ENCODE results near the gene PACRG.

The PACRG gene

DNA sequence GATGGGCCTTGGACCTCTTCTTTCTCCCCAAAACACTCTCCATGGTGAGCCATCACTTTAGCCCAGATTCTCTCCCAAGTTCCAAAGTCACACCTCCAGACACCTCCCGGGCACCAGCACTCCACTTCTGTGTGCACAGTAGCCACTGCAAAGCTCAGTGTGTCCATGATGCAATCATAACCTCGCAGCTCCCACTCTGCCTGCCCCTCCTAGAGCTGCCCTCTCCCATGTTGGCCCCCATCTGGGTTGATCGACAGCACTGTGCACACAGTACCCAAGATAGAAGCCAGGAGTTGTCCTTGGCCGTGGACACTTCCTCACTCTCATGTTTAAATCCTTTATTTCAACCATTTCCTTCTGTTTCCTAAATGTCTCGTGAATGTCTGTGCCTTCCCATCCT is 293.3 kb downstream of the PACRG start:
- Histone ChIP-seq H3K36me3 (ENCODE audit: control insufficient read depth in 1 of 2, insufficient read depth in 2 of 2, low read length in 2 of 2) (no peaks in the 10 kb centered on the region), H3K4me2 (ENCODE audit: low read length) (no peak overlapping the region), H3K14ac (ENCODE audit: low read length) (no peak overlapping the region), H3K27ac (ENCODE audit: low read depth, low read length) (no peak overlapping the region), H3K79me2 (ENCODE audit: control insufficient read depth, insufficient read depth, low read length, poor library complexity) (no peaks in the 10 kb centered on the region), H2AFZ (ENCODE audit: insufficient read depth, low read length, poor library complexity) (no peak overlapping the region), H3K4ac (ENCODE audit: low read depth, low read length) (no peak overlapping the region), H3K79me1 (ENCODE audit: low read length) (no peaks in the 10 kb centered on the region), H3K4me3 (ENCODE audit: low read depth, low read length) (no peak overlapping the region), H2BK5ac (ENCODE audit: low read depth, low read length, poor library complexity) (no peak overlapping the region), H4K12ac (ENCODE audit: low read depth, low read length) (no peak overlapping the region), H3K9ac (ENCODE audit: low read length) (no peak overlapping the region), H3K18ac (ENCODE audit: low read length) (no peak overlapping the region), H4K8ac (ENCODE audit: low read depth, low read length) (no peak overlapping the region), H3K4me1 (ENCODE audit: control insufficient read depth in 1 of 2, insufficient read depth in 2 of 2, low read length in 2 of 2) (no peaks in the 10 kb centered on the region), H4K91ac (ENCODE audit: low read depth, low read length) (no peak overlapping the region), H2BK120ac (ENCODE audit: insufficient read depth, low read length, poor library complexity) (no peak overlapping the region), H3K23ac (ENCODE audit: low read length) (no peak overlapping the region), H2BK12ac (ENCODE audit: low read length) (no peak overlapping the region), H2AK5ac (ENCODE audit: low read length) (no peak overlapping the region), H3K27me3 (ENCODE audit: insufficient read depth, low read length) (no peaks in the 10 kb centered on the region), H3K9me3 (ENCODE audit: insufficient read depth, low read depth, low read length) (no peaks in the 10 kb centered on the region)
- no CpG with 5 or more reads among the region's 5 CpGs for WGBS (ENCODE audit: extremely low coverage, insufficient coverage, insufficient read length)
- DNase-seq, result no peak

GRCh38 chr6:163023700-163024099 is 295.9 kb downstream of the PACRG start:
- H3K27me3 ChIP-seq (ENCODE audit: insufficient read depth, low read length), result no peaks in the 10 kb centered on the region
- no peaks in the 10 kb centered on the region for H3K79me2 ChIP-seq (ENCODE audit: control insufficient read depth, insufficient read depth, low read length, poor library complexity)
- no peaks in the 10 kb centered on the region for H3K36me3 ChIP-seq (ENCODE audit: control insufficient read depth in 1 of 2, insufficient read depth in 2 of 2, low read length in 2 of 2)
- H3K23ac ChIP-seq (ENCODE audit: low read length), result no peak overlapping the region
- no peak overlapping the region for H4K8ac ChIP-seq (ENCODE audit: low read depth, low read length)
- no peak overlapping the region for H2BK12ac ChIP-seq (ENCODE audit: low read length)
- no peak overlapping the region for H3K4me3 ChIP-seq (ENCODE audit: low read depth, low read length)
- H3K9ac ChIP-seq (ENCODE audit: low read length), result no peak overlapping the region
- H3K27ac ChIP-seq (ENCODE audit: low read depth, low read length), result no peak overlapping the region
- H4K91ac ChIP-seq (ENCODE audit: low read depth, low read length), result no peak overlapping the region
- H2BK5ac ChIP-seq (ENCODE audit: low read depth, low read length, poor library complexity), result no peak overlapping the region
- H2AK5ac ChIP-seq (ENCODE audit: low read length), result no peak overlapping the region
- no peak overlapping the region for H4K12ac ChIP-seq (ENCODE audit: low read depth, low read length)
- H2AFZ ChIP-seq (ENCODE audit: insufficient read depth, low read length, poor library complexity), result no peak overlapping the region
- DNase-seq, result no peak
- no peak overlapping the region for H3K18ac ChIP-seq (ENCODE audit: low read length)
- H3K4ac ChIP-seq (ENCODE audit: low read depth, low read length), result no peak overlapping the region
- no CpG with 5 or more reads among the region's 1 CpG for WGBS (ENCODE audit: extremely low coverage, insufficient coverage, insufficient read length)
- H3K14ac ChIP-seq (ENCODE audit: low read length), result no peak overlapping the region
- H3K4me1 ChIP-seq (ENCODE audit: control insufficient read depth in 1 of 2, insufficient read depth in 2 of 2, low read length in 2 of 2), result no peaks in the 10 kb centered on the region
- no peaks in the 10 kb centered on the region for H3K79me1 ChIP-seq (ENCODE audit: low read length)
- no peaks in the 10 kb centered on the region for H3K9me3 ChIP-seq (ENCODE audit: insufficient read depth, low read depth, low read length)
- H2BK120ac ChIP-seq (ENCODE audit: insufficient read depth, low read length, poor library complexity), result no peak overlapping the region
- no peak overlapping the region for H3K4me2 ChIP-seq (ENCODE audit: low read length)

DNA sequence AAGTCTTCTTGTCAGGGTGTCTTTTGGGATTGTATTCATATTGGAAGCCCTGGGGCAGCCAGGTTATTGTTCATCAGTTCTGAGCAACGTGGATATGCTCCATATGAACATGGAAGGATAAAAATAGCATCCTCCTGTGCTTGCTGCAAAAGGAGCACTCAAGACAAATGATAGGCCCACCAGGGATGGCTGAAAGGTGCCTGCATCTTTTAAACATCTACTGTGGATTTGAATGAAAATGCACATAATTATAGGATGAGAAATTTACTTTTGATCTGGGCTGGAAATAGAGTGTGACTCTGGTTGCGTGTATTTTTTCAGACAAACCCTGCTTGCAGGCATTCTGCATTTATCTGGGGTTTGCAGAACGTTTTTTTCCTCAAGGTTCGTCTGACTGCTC is 299.1 kb downstream of the PACRG start:
- H2BK12ac ChIP-seq (ENCODE audit: low read length), result no peak overlapping the region
- H3K4ac ChIP-seq (ENCODE audit: low read depth, low read length), result no peak overlapping the region
- no CpG with 5 or more reads among the region's 4 CpGs for WGBS (ENCODE audit: extremely low coverage, insufficient coverage, insufficient read length)
- no peaks in the 10 kb centered on the region for H3K79me2 ChIP-seq (ENCODE audit: control insufficient read depth, insufficient read depth, low read length, poor library complexity)
- DNase-seq, result no peak
- H3K36me3 ChIP-seq (ENCODE audit: control insufficient read depth in 1 of 2, insufficient read depth in 2 of 2, low read length in 2 of 2), result no peaks in the 10 kb centered on the region
- H2BK120ac ChIP-seq (ENCODE audit: insufficient read depth, low read length, poor library complexity), result no peak overlapping the region
- no peaks in the 10 kb centered on the region for H3K27me3 ChIP-seq (ENCODE audit: insufficient read depth, low read length)
- H3K79me1 ChIP-seq (ENCODE audit: low read length), result no peaks in the 10 kb centered on the region
- no peak overlapping the region for H3K14ac ChIP-seq (ENCODE audit: low read length)
- H4K8ac ChIP-seq (ENCODE audit: low read depth, low read length), result no peak overlapping the region
- no peak overlapping the region for H4K12ac ChIP-seq (ENCODE audit: low read depth, low read length)
- no peak overlapping the region for H3K4me2 ChIP-seq (ENCODE audit: low read length)
- H4K91ac ChIP-seq (ENCODE audit: low read depth, low read length), result no peak overlapping the region
- H3K9ac ChIP-seq (ENCODE audit: low read length), result no peak overlapping the region
- H3K18ac ChIP-seq (ENCODE audit: low read length), result no peak overlapping the region
- H2BK5ac ChIP-seq (ENCODE audit: low read depth, low read length, poor library complexity), result no peak overlapping the region
- no peak overlapping the region for H3K23ac ChIP-seq (ENCODE audit: low read length)
- H3K9me3 ChIP-seq (ENCODE audit: insufficient read depth, low read depth, low read length), result no peaks in the 10 kb centered on the region
- H2AK5ac ChIP-seq (ENCODE audit: low read length), result no peak overlapping the region
- no peak overlapping the region for H3K27ac ChIP-seq (ENCODE audit: low read depth, low read length)
- no peak overlapping the region for H3K4me3 ChIP-seq (ENCODE audit: low read depth, low read length)
- H2AFZ ChIP-seq (ENCODE audit: insufficient read depth, low read length, poor library complexity), result no peak overlapping the region
- H3K4me1 ChIP-seq (ENCODE audit: control insufficient read depth in 1 of 2, insufficient read depth in 2 of 2, low read length in 2 of 2), result no peaks in the 10 kb centered on the region

- Histone ChIP-seq H3K79me2 (ENCODE audit: control insufficient read depth, insufficient read depth, low read length, poor library complexity) (no peaks in the 10 kb centered on the region), H3K4me3 (ENCODE audit: low read depth, low read length) (no peak overlapping the region)
Measured at GRCh38 chr6:163030980-163031379, 303.2 kb downstream of the PACRG start.

More at GRCh38 chr6:163030980-163031379, 303.2 kb downstream of the PACRG start:
- Histone ChIP-seq H3K9me3 (ENCODE audit: insufficient read depth, low read depth, low read length) (no peaks in the 10 kb centered on the region), H2BK12ac (ENCODE audit: low read length) (no peak overlapping the region), H3K4me1 (ENCODE audit: control insufficient read depth in 1 of 2, insufficient read depth in 2 of 2, low read length in 2 of 2) (no peaks in the 10 kb centered on the region), H3K27ac (ENCODE audit: low read depth, low read length) (no peak overlapping the region), H4K12ac (ENCODE audit: low read depth, low read length) (no peak overlapping the region), H3K79me1 (ENCODE audit: low read length) (no peaks in the 10 kb centered on the region), H3K18ac (ENCODE audit: low read length) (no peak overlapping the region), H3K36me3 (ENCODE audit: control insufficient read depth in 1 of 2, insufficient read depth in 2 of 2, low read length in 2 of 2) (no peaks in the 10 kb centered on the region), H4K91ac (ENCODE audit: low read depth, low read length) (no peak overlapping the region), H3K4ac (ENCODE audit: low read depth, low read length) (no peak overlapping the region), H3K27me3 (ENCODE audit: insufficient read depth, low read length) (no peaks in the 10 kb centered on the region), H3K9ac (ENCODE audit: low read length) (no peak overlapping the region), H3K23ac (ENCODE audit: low read length) (no peak overlapping the region), H3K14ac (ENCODE audit: low read length) (no peak overlapping the region), H2BK120ac (ENCODE audit: insufficient read depth, low read length, poor library complexity) (no peak overlapping the region), H4K8ac (ENCODE audit: low read depth, low read length) (no peak overlapping the region), H2BK5ac (ENCODE audit: low read depth, low read length, poor library complexity) (no peak overlapping the region), H2AFZ (ENCODE audit: insufficient read depth, low read length, poor library complexity) (no peak overlapping the region), H2AK5ac (ENCODE audit: low read length) (no peak overlapping the region), H3K4me2 (ENCODE audit: low read length) (no peak overlapping the region)
- no peak for DNase-seq
- no CpG with 5 or more reads among the region's 1 CpG for WGBS (ENCODE audit: extremely low coverage, insufficient coverage, insufficient read length)
